ENCODE data around the gene KNDC1.

- TF ChIP-seq CTCF (IDR thresholded peaks at IDR 0.05) (no peak), POLR2A (IDR thresholded peaks at IDR 0.05) (no peak)
Observed at GRCh38 chr10:133235932-133236331, 75.9 kb downstream of the KNDC1 start.

All from adrenal gland (tissue), 5 donors.